RWPE1 (cell line): Measurements from ENCODE around the gene CBLB.

Experiments
- CTCF ChIA-PET: fragments of 350-600 bp; sonication (Branson Sonifier 250); formaldehyde crosslinking; extraction: SDS; loops from one replicate; lab custom pipeline; 2021; lab: Yijun Ruan, JAX
- POLR2A ChIA-PET: fragments of 400-600 bp; formaldehyde crosslinking; extraction: SDS; loops from one replicate; lab custom pipeline; 2020; ENCODE audit warnings: antibody characterized with exemption; ENCODE audit not compliant: low non-redundant PET; lab: Yijun Ruan, JAX
- DNase-seq: peaks from one replicate; pipeline ENCODE4 v3.0.0; 2012; ENCODE audit warnings: low spot score
- H3K27ac ChIP-seq: fragments of 450-650 bp; 2 replicates; pipeline ENCODE4 v1.5.1; 2017
- TF ChIP-seq, protein P1 (sequence below): fragments of 450-650 bp; conservative IDR thresholded peaks from 2 replicates; pipeline ENCODE4 v1.5.1; 2017; ENCODE audit warnings: low read depth, mild to moderate bottlenecking

Gene CBLB

DNA sequence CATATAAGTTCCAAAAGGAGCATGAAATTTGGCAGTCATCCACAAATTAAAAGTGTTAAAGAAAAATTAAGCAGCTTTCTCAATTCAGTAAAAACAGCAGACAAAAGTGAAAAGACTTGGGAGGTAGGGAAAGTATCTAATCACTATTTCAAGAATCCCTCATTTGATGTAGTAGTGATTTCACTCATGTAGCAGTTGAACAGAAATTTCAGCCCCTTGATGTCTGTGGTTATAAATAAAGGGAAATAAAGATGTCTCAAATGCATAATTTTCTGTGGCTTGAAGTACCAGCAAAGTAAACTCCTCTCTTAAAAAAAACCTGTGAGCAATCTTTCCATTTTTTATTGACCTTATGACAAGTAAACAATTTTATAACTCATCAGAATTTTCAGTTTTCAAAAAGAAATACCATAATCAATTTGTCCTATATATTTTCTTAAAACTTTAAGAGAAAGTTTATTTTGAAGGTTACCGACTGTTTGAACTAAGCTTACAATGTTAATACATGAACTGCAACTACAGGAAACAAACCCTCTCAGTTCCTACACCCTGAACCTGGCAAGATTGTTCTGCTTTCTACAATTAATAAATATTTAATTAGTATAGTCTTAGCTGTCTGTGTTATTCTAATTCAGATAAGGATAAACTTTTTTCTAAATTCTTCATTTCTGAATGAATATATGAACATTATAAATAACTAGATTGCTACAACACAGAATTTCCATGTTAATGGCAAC is 94.2 kb downstream of the CBLB start:
- no peak for DNase-seq
- H3K27ac ChIP-seq: no peak overlapping the region
- ChIA-PET CTCF (no interaction called here), POLR2A (no interaction called here)
- TF ChIP-seq, protein P1, sequence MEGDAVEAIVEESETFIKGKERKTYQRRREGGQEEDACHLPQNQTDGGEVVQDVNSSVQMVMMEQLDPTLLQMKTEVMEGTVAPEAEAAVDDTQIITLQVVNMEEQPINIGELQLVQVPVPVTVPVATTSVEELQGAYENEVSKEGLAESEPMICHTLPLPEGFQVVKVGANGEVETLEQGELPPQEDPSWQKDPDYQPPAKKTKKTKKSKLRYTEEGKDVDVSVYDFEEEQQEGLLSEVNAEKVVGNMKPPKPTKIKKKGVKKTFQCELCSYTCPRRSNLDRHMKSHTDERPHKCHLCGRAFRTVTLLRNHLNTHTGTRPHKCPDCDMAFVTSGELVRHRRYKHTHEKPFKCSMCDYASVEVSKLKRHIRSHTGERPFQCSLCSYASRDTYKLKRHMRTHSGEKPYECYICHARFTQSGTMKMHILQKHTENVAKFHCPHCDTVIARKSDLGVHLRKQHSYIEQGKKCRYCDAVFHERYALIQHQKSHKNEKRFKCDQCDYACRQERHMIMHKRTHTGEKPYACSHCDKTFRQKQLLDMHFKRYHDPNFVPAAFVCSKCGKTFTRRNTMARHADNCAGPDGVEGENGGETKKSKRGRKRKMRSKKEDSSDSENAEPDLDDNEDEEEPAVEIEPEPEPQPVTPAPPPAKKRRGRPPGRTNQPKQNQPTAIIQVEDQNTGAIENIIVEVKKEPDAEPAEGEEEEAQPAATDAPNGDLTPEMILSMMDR: no peak

DNA sequence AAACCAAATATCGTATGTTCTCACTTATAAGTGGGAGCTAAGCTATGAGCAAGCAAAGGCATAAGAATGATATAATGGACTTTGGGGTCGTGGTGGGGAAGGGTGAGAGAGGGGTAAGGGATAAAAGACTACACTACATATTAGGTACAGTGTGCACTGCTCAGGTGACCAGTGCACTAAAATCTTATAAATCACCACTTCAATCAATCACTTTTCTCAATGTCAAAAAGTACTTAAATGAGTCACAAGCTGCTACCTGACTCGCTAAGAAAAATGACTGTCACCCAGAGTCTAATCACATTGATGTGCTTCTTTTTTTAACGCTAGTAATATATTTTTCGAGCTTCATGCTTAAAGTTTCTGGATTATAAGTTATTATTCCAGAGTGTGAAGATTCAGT is 95.5 kb downstream of the CBLB start:
- CTCF ChIA-PET: no interaction called here

GRCh38 chr3:105772635-105773034 is 96.2 kb downstream of the CBLB start:
- ChIA-PET POLR2A (no interaction called here), CTCF (no interaction called here)
- no peak for DNase-seq
- TF ChIP-seq, protein P1: no peak
- H3K27ac ChIP-seq: no peak overlapping the region

More for the DNA sequence above, 95.5 kb downstream of the CBLB start:
- POLR2A ChIA-PET: no interaction called here
- no peak for DNase-seq
- no peak overlapping the region for H3K27ac ChIP-seq
- TF ChIP-seq, protein P1: no peak

DNA sequence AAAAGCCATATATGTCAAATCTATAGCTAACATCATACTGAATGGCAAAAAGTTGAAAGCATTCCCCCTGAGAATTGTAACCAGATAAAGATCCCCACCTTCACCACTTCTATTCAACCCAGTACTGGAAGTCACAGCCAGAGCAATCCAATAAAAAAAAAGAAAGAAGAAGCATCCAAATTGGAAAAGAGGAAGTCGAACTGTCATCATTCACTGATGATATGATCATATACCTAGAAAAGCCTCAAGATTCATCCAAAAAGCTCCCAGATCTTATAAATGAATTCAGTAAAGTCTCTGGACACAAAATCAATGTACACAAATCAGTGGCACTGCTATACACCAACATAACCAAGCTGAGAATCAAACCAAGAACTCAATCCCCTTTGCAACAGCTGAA is 97.4 kb downstream of the CBLB start:
- no peak overlapping the region for H3K27ac ChIP-seq
- TF ChIP-seq, protein P1: no peak
- ChIA-PET POLR2A (no interaction called here), CTCF (interaction anchor here (0.6 kb wide), 2 partner anchors 76 to 85 kb away, joined by 3 to 4 read pairs; no protein-coding TSS in a partner anchor)
- no peak for DNase-seq

DNA sequence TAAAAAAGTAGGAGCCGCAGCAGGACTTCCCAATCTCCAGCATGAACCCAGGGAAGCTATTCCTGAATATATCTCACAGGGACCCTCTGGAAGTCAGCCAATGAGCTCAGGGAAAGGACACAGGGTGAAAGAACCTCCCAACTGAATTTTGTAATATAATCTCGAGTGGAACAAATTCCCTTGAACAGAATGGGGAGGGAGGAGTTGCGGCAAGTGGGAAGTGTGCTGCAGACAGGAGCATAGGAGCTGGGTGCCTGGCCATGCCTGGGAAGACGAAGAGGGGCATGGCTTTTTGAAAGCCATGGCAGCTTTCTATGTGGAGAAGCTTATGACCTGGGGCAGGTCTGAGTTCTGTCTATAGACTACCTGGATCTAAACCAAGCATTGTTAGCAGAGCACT is 98.4 kb downstream of the CBLB start:
- no peak for DNase-seq
- CTCF ChIA-PET: no interaction called here
- POLR2A ChIA-PET: no interaction called here
- TF ChIP-seq, protein P1: no peak
- H3K27ac ChIP-seq: no peak overlapping the region

GRCh38 chr3:105767776-105768175 is 101.0 kb downstream of the CBLB start:
- DNase-seq: no peak
- POLR2A ChIA-PET: no interaction called here
- CTCF ChIA-PET: no interaction called here
- H3K27ac ChIP-seq: no peak overlapping the region
- TF ChIP-seq, protein P1: no peak
